GM04503 (cell line): ENCODE measurements around the gene PHOX2B.

Source experiments
- DNase-seq: peaks from one replicate; pipeline ENCODE4 v3.0.0-alpha.2; 2012; ENCODE audit warnings: low read depth

The PHOX2B gene

GRCh38 chr4:41748571-41749475, at the start of gene PHOX2B:
Gene PHOX2B (minus strand): TSS chr4:41748725. CDS start chr4:41748610, 115 bp downstream.
- DNase-seq, result no peak

- DNase-seq, result no peak
Observed at GRCh38 chr4:41797260-41797659, 48.7 kb upstream of the PHOX2B start.

GRCh38 chr4:41796545-41797210, 48.2 kb upstream of the PHOX2B start:
- DNase-seq, result no peak

- no peak for DNase-seq
Observed at GRCh38 chr4:41795796-41796385, 47.4 kb upstream of the PHOX2B start.

- DNase-seq, result no peak
Observed at GRCh38 chr4:41792166-41792565, 43.6 kb upstream of the PHOX2B start.

- no peak for DNase-seq
Observed at GRCh38 chr4:41791557-41791956, 43.0 kb upstream of the PHOX2B start.

GRCh38 chr4:41787931-41788330, 39.4 kb upstream of the PHOX2B start:
- DNase-seq, result no peak

- DNase-seq, result no peak
Observed at GRCh38 chr4:41785665-41786064, 37.1 kb upstream of the PHOX2B start.

GRCh38 chr4:41784191-41784979, 35.9 kb upstream of the PHOX2B start:
- no peak for DNase-seq

- no peak for DNase-seq
Observed at GRCh38 chr4:41776466-41776865, 27.9 kb upstream of the PHOX2B start.

- no peak for DNase-seq
Observed at GRCh38 chr4:41763729-41764128, 15.2 kb upstream of the PHOX2B start.

GRCh38 chr4:41758884-41759283, 10.4 kb upstream of the PHOX2B start:
- no peak for DNase-seq

- DNase-seq, result no peak
Observed at GRCh38 chr4:41757521-41758156, 9.1 kb upstream of the PHOX2B start.

- no peak for DNase-seq
Observed at GRCh38 chr4:41753942-41754341, 5.4 kb upstream of the PHOX2B start.

GRCh38 chr4:41752081-41752836, 3.7 kb upstream of the PHOX2B start:
- DNase-seq, result no peak

GRCh38 chr4:41751449-41752061, 3.0 kb upstream of the PHOX2B start:
- no peak for DNase-seq

GRCh38 chr4:41750626-41751448, 2.3 kb upstream of the PHOX2B start:
- no peak for DNase-seq

GRCh38 chr4:41750121-41750625, 1.6 kb upstream of the PHOX2B start:
- no peak for DNase-seq

GRCh38 chr4:41749631-41750039, 1.1 kb upstream of the PHOX2B start:
- DNase-seq, result no peak
